Caco-2 (cell line): Measurements from ENCODE around the gene PDE10A. TPM values are rescaled to one million over a fixed set of nuclear protein-coding genes. Genes with fewer than 3 reads are reported as not detected.

Experiments
- BruUV-seq: library from RNA; stranded (reverse); fragments of 400-500 nt; replicated peaks from 2 replicates; lab custom pipeline; 2021; lab: Mats Ljungman, UMichigan
- CTCF ChIA-PET: fragments of 300-600 bp; sonication (Branson Sonifier 250); formaldehyde crosslinking; loops from one replicate; lab custom pipeline; 2022; ENCODE audit warnings: antibody characterized with exemption; lab: Charles Lee
- POLR2A ChIA-PET: fragments of 300-600 bp; sonication (Branson Sonifier 250); formaldehyde crosslinking; loops from one replicate; lab custom pipeline; 2022; ENCODE audit warnings: antibody characterized with exemption; lab: Charles Lee
- DNase-seq, 2 experiments: peaks; one replicate each; pipeline versions ENCODE4 v3.0.0 to v3.0.0-alpha.2; 2020 to 2022
- H3K27me3 ChIP-seq: replicated peaks from 2 replicates; pipeline ENCODE4 v1.6.0; 2011; ENCODE audit warnings: low read length; ENCODE audit not compliant: control insufficient read depth, insufficient read depth
- H3K36me3 ChIP-seq: 2 replicates; pipeline ENCODE4 v1.5.1; 2011; ENCODE audit warnings: low read length; ENCODE audit not compliant: control insufficient read depth, insufficient read depth
- H3K4me1 ChIP-seq: fragments of 250-450 bp; sonication (Bioruptor Pico); 2 replicates; pipeline ENCODE4 v1.5.1; 2020; ENCODE audit warnings: mild to moderate bottlenecking
- H3K4me3 ChIP-seq: 2 replicates; pipeline ENCODE4 v1.5.1; 2011; ENCODE audit warnings: low read depth, mild to moderate bottlenecking, control low read depth, low read length
- H3K9me3 ChIP-seq: fragments of 250-450 bp; sonication (Bioruptor Pico); 2 replicates; pipeline ENCODE4 v1.5.1; 2020; ENCODE audit warnings: mild to moderate bottlenecking, moderate library complexity
- H3K27ac Mint-ChIP-seq: one replicate; pipeline ENCODE4 v1.8.0; 2022; ENCODE audit warnings: mixed read lengths; ENCODE audit not compliant: unreplicated experiment
- H3K27me3 Mint-ChIP-seq: one replicate; pipeline ENCODE4 v1.8.0; 2022; ENCODE audit warnings: mixed read lengths; ENCODE audit not compliant: insufficient read depth, unreplicated experiment
- H3K36me3 Mint-ChIP-seq: one replicate; pipeline ENCODE4 v1.8.0; 2022; ENCODE audit warnings: mild to moderate bottlenecking, mixed read lengths; ENCODE audit not compliant: insufficient read depth, unreplicated experiment
- H3K4me1 Mint-ChIP-seq: one replicate; pipeline ENCODE4 v1.8.0; 2022; ENCODE audit warnings: low read depth, mixed read lengths; ENCODE audit not compliant: unreplicated experiment
- H3K4me3 Mint-ChIP-seq: one replicate; pipeline ENCODE4 v1.8.0; 2022; ENCODE audit warnings: mild to moderate bottlenecking, moderate library complexity, mixed read lengths; ENCODE audit not compliant: unreplicated experiment
- H3K9me3 Mint-ChIP-seq: one replicate; pipeline ENCODE4 v1.8.0; 2022; ENCODE audit warnings: mixed read lengths; ENCODE audit not compliant: unreplicated experiment
- CTCF ChIP-seq, 2 experiments: fragments of 200-600 bp in 1 of 2; IDR thresholded peaks; 1 replicate in 1 of 2; 2 replicates in 1 of 2; pipeline versions ENCODE4 v1.5.1 to v1.8.0; 2011 to 2022; ENCODE audit warnings: antibody characterized with exemption in 1 of 2, control low read depth in 1 of 2, inconsistent platforms in 1 of 2, low read depth in 1 of 2, low read length in 1 of 2, mild to moderate bottlenecking in 1 of 2, moderate library complexity in 1 of 2; ENCODE audit not compliant: insufficient read depth in 1 of 2, severe bottlenecking in 1 of 2, unreplicated experiment in 1 of 2
- intact Hi-C: fragments of 100-400 bp; cut with micrococcal nuclease; formaldehyde crosslinking; loops from one replicate; pipeline ENCODE4 v1.10.0; 2022; ENCODE audit not compliant: unreplicated experiment
- total RNA-seq: library from RNA; stranded (reverse); gene quantifications from 2 replicates; pipeline ENCODE4 v1.2.3, GENCODE V29; 2022

Gene PDE10A
- total RNA-seq, 1 experiment from 2014 or later, result 3.4 TPM

GRCh38 chr6:165618241-165618640 is 44.8 kb downstream of the PDE10A start:
- TF ChIP-seq CTCF (IDR thresholded peaks at IDR 0.05; ENCODE audit: insufficient read depth in 1 of 2, low read depth in 1 of 2, low read length in 1 of 2, severe bottlenecking in 1 of 2, unreplicated experiment in 1 of 2), result no peak
- DNase-seq, result no peak
- Mint-ChIP-seq H3K4me3 (no peak overlapping the region), H3K9me3 (no peaks in the 10 kb centered on the region), H3K36me3 (no peaks in the 10 kb centered on the region), H3K27me3 (no peaks in the 10 kb centered on the region), H3K4me1 (no peaks in the 10 kb centered on the region), H3K27ac (no peak overlapping the region)
- intact Hi-C loops, result no loop called here
- Histone ChIP-seq H3K36me3 (no peaks in the 10 kb centered on the region), H3K9me3 (no peaks in the 10 kb centered on the region), H3K4me3 (no peak overlapping the region), H3K27me3 (no peaks in the 10 kb centered on the region), H3K4me1 (no peaks in the 10 kb centered on the region)
- BruUV-seq, result no TSS peak
- ChIA-PET CTCF (no interaction called here), POLR2A (no interaction called here)

DNA sequence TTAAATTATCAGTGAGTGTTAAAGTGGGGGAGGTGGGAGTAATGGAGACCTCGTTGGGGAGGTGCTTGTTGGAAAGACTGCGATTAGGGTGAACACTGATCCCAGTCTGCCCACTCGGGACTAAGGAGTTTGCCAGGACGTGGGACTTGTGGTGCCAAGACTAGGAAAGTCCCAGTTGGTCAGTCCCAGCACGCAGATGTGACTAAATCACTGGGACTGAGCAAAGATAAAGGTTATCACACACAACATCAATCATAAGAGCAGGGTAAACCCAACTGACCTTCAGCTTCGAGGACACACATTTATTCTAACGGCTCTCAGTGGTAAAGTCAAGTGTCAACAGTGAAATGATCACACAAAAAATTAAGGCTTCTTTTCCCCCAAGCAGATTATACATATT is 45.5 kb downstream of the PDE10A start:
- no peaks in the 10 kb centered on the region for H3K9me3 ChIP-seq
- BruUV-seq, result no TSS peak
- H3K4me3 Mint-ChIP-seq, result no peak overlapping the region
- no peaks in the 10 kb centered on the region for H3K36me3 ChIP-seq
- H3K27me3 ChIP-seq, result no peaks in the 10 kb centered on the region
- H3K36me3 Mint-ChIP-seq, result no peaks in the 10 kb centered on the region
- H3K4me3 ChIP-seq, result no peak overlapping the region
- intact Hi-C loops, result no loop called here
- ChIA-PET POLR2A (no interaction called here), CTCF (no interaction called here)
- TF ChIP-seq CTCF (IDR thresholded peaks at IDR 0.05; ENCODE audit: insufficient read depth in 1 of 2, low read depth in 1 of 2, low read length in 1 of 2, severe bottlenecking in 1 of 2, unreplicated experiment in 1 of 2), result no peak
- no peaks in the 10 kb centered on the region for H3K4me1 Mint-ChIP-seq
- no peaks in the 10 kb centered on the region for H3K9me3 Mint-ChIP-seq
- no peak overlapping the region for H3K27ac Mint-ChIP-seq
- no peaks in the 10 kb centered on the region for H3K27me3 Mint-ChIP-seq
- no peaks in the 10 kb centered on the region for H3K4me1 ChIP-seq
- no peak for DNase-seq

- no peak for DNase-seq
- no peaks in the 10 kb centered on the region for H3K9me3 Mint-ChIP-seq
- H3K4me3 Mint-ChIP-seq, result no peak overlapping the region
- Histone ChIP-seq H3K36me3 (no peaks in the 10 kb centered on the region), H3K27me3 (no peaks in the 10 kb centered on the region), H3K4me3 (no peak overlapping the region), H3K4me1 (no peaks in the 10 kb centered on the region), H3K9me3 (no peaks in the 10 kb centered on the region)
- BruUV-seq, result no TSS peak
- no peak overlapping the region for H3K27ac Mint-ChIP-seq
- ChIA-PET CTCF (no interaction called here), POLR2A (no interaction called here)
- H3K4me1 Mint-ChIP-seq, result no peaks in the 10 kb centered on the region
- H3K36me3 Mint-ChIP-seq, result no peaks in the 10 kb centered on the region
- no peaks in the 10 kb centered on the region for H3K27me3 Mint-ChIP-seq
- TF ChIP-seq CTCF (IDR thresholded peaks at IDR 0.05; ENCODE audit: insufficient read depth in 1 of 2, low read depth in 1 of 2, low read length in 1 of 2, severe bottlenecking in 1 of 2, unreplicated experiment in 1 of 2), result no peak
- intact Hi-C loops, result no loop called here
Measured at GRCh38 chr6:165616116-165616515, 46.9 kb downstream of the PDE10A start.
